CD14-positive monocyte (primary cell): ENCODE data around the gene CST3. TPM values are rescaled to one million over a fixed set of nuclear protein-coding genes. Genes with fewer than 3 reads are reported as not detected.

ENCODE experiments used
- DNase-seq, 3 donors: peaks; one replicate each; pipeline ENCODE4 v3.0.0-alpha.2; 2011 to 2022
- H2AFZ ChIP-seq: 2 replicates; pipeline ENCODE4 v1.6.0; 2012; ENCODE audit warnings: mild to moderate bottlenecking, low read depth, low read length, inconsistent platforms; ENCODE audit not compliant: insufficient read depth, poor library complexity, severe bottlenecking
- H3K27ac ChIP-seq, 2 donors: 1 replicate in 1 of 2; 2 replicates in 1 of 2; pipeline ENCODE4 v1.5.1; 2012 to 2013; ENCODE audit warnings: low read length in 2 of 2, control low read depth in 1 of 2, inconsistent platforms in 1 of 2, low read depth in 1 of 2, mild to moderate bottlenecking in 1 of 2
- H3K27me3 ChIP-seq, 2 donors: one replicate each; pipeline versions ENCODE4 v1.6.0 to v1.6.1; 2011 to 2013; ENCODE audit warnings: low read length in 2 of 2; ENCODE audit not compliant: control insufficient read depth in 2 of 2, insufficient read depth in 2 of 2
- H3K36me3 ChIP-seq, 2 donors: replicated peaks in 1 of 2; 1 replicate in 1 of 2; 2 replicates in 1 of 2; pipeline versions ENCODE4 v1.5.1 to v1.6.1; 2012 to 2013; ENCODE audit warnings: low read length in 2 of 2, control low read depth in 1 of 2, inconsistent platforms in 1 of 2, mild to moderate bottlenecking in 1 of 2; ENCODE audit not compliant: insufficient read depth in 2 of 2, control insufficient read depth in 1 of 2
- H3K4me1 ChIP-seq, 2 donors: 1 replicate in 1 of 2; 2 replicates in 1 of 2; pipeline versions ENCODE4 v1.5.1 to v1.6.1; 2012 to 2013; ENCODE audit warnings: low read length in 2 of 2, control low read depth in 1 of 2, inconsistent platforms in 1 of 2, mild to moderate bottlenecking in 1 of 2, moderate library complexity in 1 of 2; ENCODE audit not compliant: insufficient read depth in 2 of 2, control insufficient read depth in 1 of 2
- H3K4me2 ChIP-seq: replicated peaks from 2 replicates; pipeline ENCODE3; 2012; ENCODE audit warnings: low read length, moderate library complexity, mild to moderate bottlenecking; ENCODE audit not compliant: poor library complexity, severe bottlenecking; ENCODE audit errors: extremely low read depth
- H3K4me3 ChIP-seq, 3 experiments: fragments of 200-600 bp in 1 of 3; sonication (generic) in 1 of 3; replicated peaks in 1 of 3; 1 replicate in 2 of 3; 2 replicates in 1 of 3; pipeline ENCODE4 v1.5.1; 2011 to 2013; ENCODE audit warnings: low read length in 3 of 3, mild to moderate bottlenecking in 3 of 3, control low read depth in 2 of 3, low read depth in 2 of 3, inconsistent platforms in 1 of 3, moderate library complexity in 1 of 3
- H3K79me2 ChIP-seq: 2 replicates; pipeline ENCODE4 v1.6.0; 2012; ENCODE audit warnings: mild to moderate bottlenecking, control low read depth, inconsistent platforms, low read length, moderate library complexity; ENCODE audit not compliant: insufficient read depth
- H3K9ac ChIP-seq: 2 replicates; pipeline ENCODE4 v1.6.0; 2017; ENCODE audit warnings: low read length, mild to moderate bottlenecking; ENCODE audit not compliant: insufficient read depth, poor library complexity, severe bottlenecking
- H3K9me3 ChIP-seq, 2 donors: replicated peaks in 1 of 2; 1 replicate in 1 of 2; 2 replicates in 1 of 2; pipeline versions ENCODE4 v1.5.1 to v1.6.1; 2012 to 2013; ENCODE audit warnings: low read length in 2 of 2, control low read depth in 1 of 2; ENCODE audit not compliant: control insufficient read depth in 1 of 2, insufficient read depth in 1 of 2
- H4K20me1 ChIP-seq: 2 replicates; pipeline ENCODE4 v1.6.0; 2012; ENCODE audit warnings: mild to moderate bottlenecking, low read length, control low read depth, moderate library complexity; ENCODE audit not compliant: insufficient read depth
- H3K27ac Mint-ChIP-seq, 7 donors: one replicate each; pipeline ENCODE4 v1.8.0; 2020; ENCODE audit warnings: mild to moderate bottlenecking in 7 of 7, mixed read lengths in 7 of 7, moderate library complexity in 6 of 7, inconsistent platforms in 2 of 7
- H3K27me3 Mint-ChIP-seq, 3 donors: one replicate each; pipeline ENCODE4 v1.8.0; 2021 to 2022; ENCODE audit warnings: low read depth in 3 of 3, mild to moderate bottlenecking in 3 of 3, mixed read lengths in 3 of 3, moderate library complexity in 3 of 3, inconsistent platforms in 1 of 3
- H3K36me3 Mint-ChIP-seq, 2 donors: one replicate each; pipeline ENCODE4 v1.8.0; 2020; ENCODE audit warnings: mixed read lengths in 2 of 2, inconsistent platforms in 1 of 2, mild to moderate bottlenecking in 1 of 2
- H3K4me1 Mint-ChIP-seq: one replicate; pipeline ENCODE4 v1.8.0; 2020; ENCODE audit warnings: mild to moderate bottlenecking, mixed read lengths
- H3K4me3 Mint-ChIP-seq, 2 donors: one replicate each; pipeline ENCODE4 v1.8.0; 2020; ENCODE audit warnings: mild to moderate bottlenecking in 2 of 2, mixed read lengths in 2 of 2, moderate library complexity in 1 of 2
- H3K9me3 Mint-ChIP-seq, 7 donors: one replicate each; pipeline ENCODE4 v1.8.0; 2020 to 2022; ENCODE audit warnings: mixed read lengths in 7 of 7, mild to moderate bottlenecking in 6 of 7, moderate library complexity in 6 of 7, inconsistent platforms in 2 of 7
- CTCF ChIP-seq: fragments of 200-600 bp; IDR thresholded peaks from one replicate; pipeline ENCODE4 v1.8.0; 2022; ENCODE audit warnings: antibody characterized with exemption, mild to moderate bottlenecking
- WGBS: methylation state at CpG from one replicate; pipeline ENCODE4 v1.1.5; 2013; ENCODE audit warnings: missing lambda C conversion rate; ENCODE audit not compliant: insufficient coverage; 5-methylcytosine and 5-hydroxymethylcytosine counted together
- intact Hi-C, 2 donors: fragments of 100-400 bp; cut with micrococcal nuclease; formaldehyde crosslinking; loops; one replicate each; pipeline versions ENCODE4 v1.15.0 to v1.15.1; 2023
- polyA plus RNA-seq, 3 donors: library from polyadenylated mRNA; depleted of rRNA in 1 of 3; unstranded in 2 of 3; stranded (reverse) in 1 of 3; fragments of 300-500 nt in 2 of 3; fragments of >200 nt in 1 of 3; fragmentation: Illumina TruSeq in 2 of 3; gene quantifications; 1 replicate in 2 of 3; 2 replicates in 1 of 3; pipeline ENCODE4 v1.2.3, GENCODE V29; 2012 to 2021

The CST3 gene
- polyA plus RNA-seq, 3 donors, result 1,459 to 3,222 (median 2,657) TPM

DNA sequence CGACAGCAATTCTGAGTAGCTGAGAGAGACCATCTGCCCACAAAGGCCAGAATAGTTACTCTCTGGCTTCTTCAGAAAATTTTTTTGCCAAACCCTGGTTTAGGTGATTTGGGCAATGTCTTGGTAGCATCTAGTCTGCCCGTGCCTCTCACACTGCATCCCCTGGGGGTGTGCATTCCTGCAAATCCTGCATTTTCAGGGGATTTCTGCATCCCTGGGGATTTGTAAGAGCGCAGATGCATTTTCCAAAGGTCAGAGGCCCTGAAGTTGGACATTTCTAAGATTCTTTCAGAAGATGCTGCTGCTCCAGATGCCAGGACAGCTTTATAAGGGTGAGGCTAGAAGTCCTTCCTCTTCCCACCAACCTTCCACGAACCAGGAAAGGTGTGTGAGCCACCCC, 36.0 kb downstream of the CST3 start:
- Histone ChIP-seq H3K36me3 (no peaks in the 10 kb centered on the region), H4K20me1 (no peaks in the 10 kb centered on the region), H3K4me1 (peaks cover 34 to 40% of the 10 kb centered on the region in 2 donors), H3K4me2 (peak overlapping the region; percentile 68), H3K27me3 (peaks cover 2 to 10% of the 10 kb centered on the region in 2 donors), H3K9ac (no peak overlapping the region), H3K27ac (peak overlapping the region; percentile 58 to 80), H3K4me3 (peak overlapping the region in 1 of 3 experiments; percentile 63), H2AFZ (no peak overlapping the region), H3K79me2 (no peaks in the 10 kb centered on the region), H3K9me3 (no peaks in the 10 kb centered on the region)
- no peaks in the 10 kb centered on the region for H3K36me3 Mint-ChIP-seq
- 91% methylated on average over 4 of the region's 4 CpGs for WGBS
- peaks cover 6 to 17% (median 17%) of the 10 kb centered on the region in 3 donors for H3K27me3 Mint-ChIP-seq
- no peaks in the 10 kb centered on the region for H3K9me3 Mint-ChIP-seq
- DNase-seq, result no peak
- peak overlapping the region in 3 of 7 donors; percentile 46 to 97 (median 60) for H3K27ac Mint-ChIP-seq
- TF ChIP-seq CTCF, result no peak
- H3K4me3 Mint-ChIP-seq, result no peak overlapping the region
- intact Hi-C loops, result loop anchor here in 1 of 2 donors (2.0 to 5.0 kb wide), 2 partner anchors 61 to 234 kb away; no protein-coding TSS in a partner anchor
- H3K4me1 Mint-ChIP-seq, result peaks cover 46% of the 10 kb centered on the region

DNA sequence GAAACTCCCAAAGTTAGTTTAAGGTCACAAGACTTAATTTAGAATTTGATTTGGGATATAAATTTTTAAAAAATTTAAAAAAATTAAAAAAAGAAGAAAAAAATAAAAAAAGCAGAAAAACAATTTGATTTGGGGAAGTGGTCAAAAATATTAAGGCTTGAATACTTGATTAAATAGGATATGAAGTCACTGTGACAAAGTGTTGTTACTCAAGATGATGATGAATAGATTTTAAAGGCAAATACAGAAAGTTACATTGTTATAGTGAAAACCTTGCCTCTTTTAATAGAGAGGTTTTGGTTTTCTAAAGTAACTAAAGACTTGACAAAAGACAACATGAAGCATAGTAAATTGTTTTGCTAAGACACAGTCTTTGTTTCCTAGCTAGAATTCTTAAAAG, 39.3 kb downstream of the CST3 start:
- Histone ChIP-seq H4K20me1 (no peaks in the 10 kb centered on the region), H3K4me1 (peaks cover 29 to 37% of the 10 kb centered on the region in 2 donors), H2AFZ (no peak overlapping the region), H3K27me3 (peaks cover 2 to 10% of the 10 kb centered on the region in 2 donors), H3K4me2 (peak overlapping the region; percentile 29), H3K79me2 (no peaks in the 10 kb centered on the region), H3K9ac (no peak overlapping the region), H3K27ac (no peak overlapping the region), H3K9me3 (no peaks in the 10 kb centered on the region), H3K36me3 (no peaks in the 10 kb centered on the region), H3K4me3 (no peak overlapping the region)
- Mint-ChIP-seq H3K4me1 (peaks cover 44% of the 10 kb centered on the region), H3K9me3 (no peaks in the 10 kb centered on the region), H3K27me3 (peaks cover 0 to 8% (median 2%) of the 10 kb centered on the region in 3 donors), H3K27ac (peak overlapping the region in 6 of 7 donors; percentile 49 to 84 (median 58)), H3K36me3 (no peaks in the 10 kb centered on the region), H3K4me3 (no peak overlapping the region)
- intact Hi-C loops, result no loop called here
- TF ChIP-seq CTCF, result no peak
- peak in 2 of 3 donors; percentile 52 to 60 for DNase-seq
